Astrocyte of the spinal cord (primary cell): Measurements from ENCODE around the gene RPS27L.
A peak's percentile ranks its signal among the peaks of the same experiment; 100 is the strongest.
"Not testable (repeated sequence)": the region's sequence is repeated elsewhere in the genome, so short reads cannot be mapped to it uniquely, and the experiment has no call there.

Experiments used
- DNase-seq: peaks from one replicate; pipeline ENCODE4 v3.0.0; 2011; ENCODE audit warnings: low read depth, low spot score
- H3K4me3 ChIP-seq: 2 replicates; pipeline ENCODE4 v1.5.1; 2011; ENCODE audit warnings: low read depth, mild to moderate bottlenecking, low read length, moderate library complexity
- CTCF ChIP-seq: IDR thresholded peaks from 2 replicates; pipeline ENCODE4 v1.5.1; 2012; ENCODE audit warnings: low read depth, mild to moderate bottlenecking, low read length, inconsistent platforms
- in situ Hi-C: cut with HindIII; loops from 2 replicates; pipeline ENCODE4 v1.10.0; 2017; ENCODE audit warnings: low sequenced_read_pairs

The RPS27L gene

GRCh38 chr15:63109498-63109897 lies 47.8 kb downstream of the RPS27L start:
- no peak for DNase-seq
- TF ChIP-seq CTCF = no peak
- in situ Hi-C loops = no loop called here
- no peak overlapping the region for H3K4me3 ChIP-seq

GRCh38 chr15:63107895-63108546 lies 49.3 kb downstream of the RPS27L start:
- in situ Hi-C loops = no loop called here
- no peak overlapping the region for H3K4me3 ChIP-seq
- no peak for TF ChIP-seq CTCF
- peak; percentile 100 for DNase-seq

- H3K4me3 ChIP-seq, in situ Hi-C loops, DNase-seq: not testable (repeated sequence)
Observed at GRCh38 chr15:63105354-63105753, 51.9 kb downstream of the RPS27L start.

- peak; percentile 77 for DNase-seq
- no peak overlapping the region for H3K4me3 ChIP-seq
- in situ Hi-C loops = no loop called here
- no peak for TF ChIP-seq CTCF
Observed at GRCh38 chr15:63104727-63105126, 52.5 kb downstream of the RPS27L start.

- no peak overlapping the region for H3K4me3 ChIP-seq
- in situ Hi-C loops = no loop called here
- DNase-seq = no peak
- TF ChIP-seq CTCF = no peak
Observed at GRCh38 chr15:63103416-63103815, 53.9 kb downstream of the RPS27L start.

GRCh38 chr15:63099581-63099980 lies 57.7 kb downstream of the RPS27L start:
- in situ Hi-C loops = not testable (repeated sequence)

GRCh38 chr15:63098901-63099300 lies 58.4 kb downstream of the RPS27L start:
- DNase-seq, H3K4me3 ChIP-seq, in situ Hi-C loops: not testable (repeated sequence)

More at GRCh38 chr15:63099581-63099980, 57.7 kb downstream of the RPS27L start:
- H3K4me3 ChIP-seq, DNase-seq: not testable (repeated sequence)
